Dendritic cell treated with granulocyte-macrophage colony-stimulating factor and Interleukin-4, amounts not matched to agents 40 ng/mL and 50 ng/mL, for 4 days (primary cell): ENCODE results near the gene B3GAT2.
A peak's percentile ranks its signal among the peaks of the same experiment; 100 is the strongest.

Experiments used
- H3K27ac Mint-ChIP-seq: one replicate; pipeline ENCODE4 v1.8.0; 2022; ENCODE audit warnings: mild to moderate bottlenecking, mixed read lengths
- H3K27me3 Mint-ChIP-seq: one replicate; pipeline ENCODE4 v1.8.0; 2022; ENCODE audit warnings: mild to moderate bottlenecking, mixed read lengths
- H3K36me3 Mint-ChIP-seq: one replicate; pipeline ENCODE4 v1.8.0; 2022; ENCODE audit warnings: low read depth, mixed read lengths
- H3K4me1 Mint-ChIP-seq: one replicate; pipeline ENCODE4 v1.8.0; 2022; ENCODE audit warnings: low read depth, mixed read lengths
- H3K4me3 Mint-ChIP-seq: one replicate; pipeline ENCODE4 v1.8.0; 2022; ENCODE audit warnings: mild to moderate bottlenecking, moderate library complexity, mixed read lengths
- H3K9me3 Mint-ChIP-seq: one replicate; pipeline ENCODE4 v1.8.0; 2022; ENCODE audit warnings: mixed read lengths
- intact Hi-C: fragments of 100-400 bp; cut with micrococcal nuclease; formaldehyde crosslinking; loops from one replicate; pipeline ENCODE4 v1.15.0; 2022

B3GAT2 gene

GRCh38 chr6:70956451-70957283 is at the start of gene B3GAT2:
Gene B3GAT2 (minus strand): TSS chr6:70957060. CDS start chr6:70956429, 631 bp downstream.
- intact Hi-C loops = loop anchor here (5.0 kb wide), 1 partner anchor 396 kb away; no protein-coding TSS in a partner anchor
- Mint-ChIP-seq H3K9me3 (no peaks in the 10 kb centered on the region), H3K27me3 (peaks cover 64% of the 10 kb centered on the region), H3K4me1 (peaks cover 20% of the 10 kb centered on the region), H3K27ac (no peak within 1 kb of the TSS), H3K36me3 (no peaks in the 10 kb centered on the region), H3K4me3 (peak within 1 kb of the TSS; percentile 77)

GRCh38 chr6:70998148-70998547 is 41.3 kb upstream of the B3GAT2 start:
- Mint-ChIP-seq H3K27me3 (peaks cover 12% of the 10 kb centered on the region), H3K9me3 (no peaks in the 10 kb centered on the region), H3K36me3 (no peaks in the 10 kb centered on the region), H3K4me1 (no peaks in the 10 kb centered on the region), H3K4me3 (no peak overlapping the region), H3K27ac (no peak overlapping the region)
- intact Hi-C loops = no loop called here

GRCh38 chr6:70997379-70997778 is 40.5 kb upstream of the B3GAT2 start:
- H3K27ac Mint-ChIP-seq = no peak overlapping the region
- no peaks in the 10 kb centered on the region for H3K9me3 Mint-ChIP-seq
- H3K4me3 Mint-ChIP-seq = no peak overlapping the region
- H3K36me3 Mint-ChIP-seq = no peaks in the 10 kb centered on the region
- H3K4me1 Mint-ChIP-seq = no peaks in the 10 kb centered on the region
- intact Hi-C loops = no loop called here
- H3K27me3 Mint-ChIP-seq = peaks cover 12% of the 10 kb centered on the region

GRCh38 chr6:70996106-70996505 is 39.2 kb upstream of the B3GAT2 start:
- no peak overlapping the region for H3K27ac Mint-ChIP-seq
- no peak overlapping the region for H3K4me3 Mint-ChIP-seq
- no peaks in the 10 kb centered on the region for H3K4me1 Mint-ChIP-seq
- peaks cover 11% of the 10 kb centered on the region for H3K27me3 Mint-ChIP-seq
- intact Hi-C loops = no loop called here
- no peaks in the 10 kb centered on the region for H3K36me3 Mint-ChIP-seq
- no peaks in the 10 kb centered on the region for H3K9me3 Mint-ChIP-seq

- intact Hi-C loops = no loop called here
- Mint-ChIP-seq H3K4me1 (no peaks in the 10 kb centered on the region), H3K27ac (no peak overlapping the region), H3K36me3 (no peaks in the 10 kb centered on the region), H3K9me3 (no peaks in the 10 kb centered on the region), H3K27me3 (peaks cover 9% of the 10 kb centered on the region), H3K4me3 (no peak overlapping the region)
Observed at GRCh38 chr6:70995411-70995810, 38.6 kb upstream of the B3GAT2 start.

GRCh38 chr6:70991253-70991652 is 34.4 kb upstream of the B3GAT2 start:
- peaks cover 2% of the 10 kb centered on the region for H3K27me3 Mint-ChIP-seq
- no peak overlapping the region for H3K27ac Mint-ChIP-seq
- H3K4me1 Mint-ChIP-seq = no peaks in the 10 kb centered on the region
- intact Hi-C loops = no loop called here
- peaks cover 1% of the 10 kb centered on the region for H3K9me3 Mint-ChIP-seq
- H3K4me3 Mint-ChIP-seq = no peak overlapping the region
- H3K36me3 Mint-ChIP-seq = no peaks in the 10 kb centered on the region

- H3K9me3 Mint-ChIP-seq = peaks cover 35% of the 10 kb centered on the region
- H3K27ac Mint-ChIP-seq = no peak overlapping the region
- H3K4me3 Mint-ChIP-seq = no peak overlapping the region
- intact Hi-C loops = no loop called here
- no peaks in the 10 kb centered on the region for H3K36me3 Mint-ChIP-seq
- no peaks in the 10 kb centered on the region for H3K4me1 Mint-ChIP-seq
- H3K27me3 Mint-ChIP-seq = no peaks in the 10 kb centered on the region
Observed at GRCh38 chr6:70985156-70985555, 28.3 kb upstream of the B3GAT2 start.

- no peak overlapping the region for H3K27ac Mint-ChIP-seq
- no peaks in the 10 kb centered on the region for H3K36me3 Mint-ChIP-seq
- intact Hi-C loops = no loop called here
- H3K4me3 Mint-ChIP-seq = no peak overlapping the region
- peaks cover 44% of the 10 kb centered on the region for H3K9me3 Mint-ChIP-seq
- H3K4me1 Mint-ChIP-seq = no peaks in the 10 kb centered on the region
- H3K27me3 Mint-ChIP-seq = no peaks in the 10 kb centered on the region
Observed at GRCh38 chr6:70982747-70983146, 25.9 kb upstream of the B3GAT2 start.

- Mint-ChIP-seq H3K27ac (no peak overlapping the region), H3K4me3 (no peak overlapping the region), H3K9me3 (peaks cover 38% of the 10 kb centered on the region), H3K27me3 (peaks cover 4% of the 10 kb centered on the region), H3K4me1 (no peaks in the 10 kb centered on the region), H3K36me3 (no peaks in the 10 kb centered on the region)
- intact Hi-C loops = no loop called here
Observed at GRCh38 chr6:70980727-70981126, 23.9 kb upstream of the B3GAT2 start.

- intact Hi-C loops = no loop called here
- H3K9me3 Mint-ChIP-seq = peaks cover 8% of the 10 kb centered on the region
- no peaks in the 10 kb centered on the region for H3K36me3 Mint-ChIP-seq
- no peak overlapping the region for H3K27ac Mint-ChIP-seq
- no peaks in the 10 kb centered on the region for H3K4me1 Mint-ChIP-seq
- peaks cover 6% of the 10 kb centered on the region for H3K27me3 Mint-ChIP-seq
- H3K4me3 Mint-ChIP-seq = no peak overlapping the region
Observed at GRCh38 chr6:70973604-70974003, 16.7 kb upstream of the B3GAT2 start.

- H3K9me3 Mint-ChIP-seq = peaks cover 8% of the 10 kb centered on the region
- intact Hi-C loops = no loop called here
- no peak overlapping the region for H3K4me3 Mint-ChIP-seq
- no peaks in the 10 kb centered on the region for H3K4me1 Mint-ChIP-seq
- H3K36me3 Mint-ChIP-seq = no peaks in the 10 kb centered on the region
- no peak overlapping the region for H3K27ac Mint-ChIP-seq
- no peaks in the 10 kb centered on the region for H3K27me3 Mint-ChIP-seq
Observed at GRCh38 chr6:70967049-70967448, 10.2 kb upstream of the B3GAT2 start.

GRCh38 chr6:70957284-70957617 is 391 bp upstream of the B3GAT2 start:
- H3K27ac Mint-ChIP-seq = no peak overlapping the region
- H3K27me3 Mint-ChIP-seq = peaks cover 66% of the 10 kb centered on the region
- no peaks in the 10 kb centered on the region for H3K9me3 Mint-ChIP-seq
- no peaks in the 10 kb centered on the region for H3K36me3 Mint-ChIP-seq
- H3K4me3 Mint-ChIP-seq = no peak overlapping the region
- intact Hi-C loops = loop anchor here (5.0 kb wide), 1 partner anchor 395 kb away; no protein-coding TSS in a partner anchor
- peaks cover 20% of the 10 kb centered on the region for H3K4me1 Mint-ChIP-seq

- peaks cover 20% of the 10 kb centered on the region for H3K4me1 Mint-ChIP-seq
- peaks cover 64% of the 10 kb centered on the region for H3K27me3 Mint-ChIP-seq
- H3K27ac Mint-ChIP-seq = no peak overlapping the region
- H3K36me3 Mint-ChIP-seq = no peaks in the 10 kb centered on the region
- peak overlapping the region; percentile 77 for H3K4me3 Mint-ChIP-seq
- H3K9me3 Mint-ChIP-seq = no peaks in the 10 kb centered on the region
- intact Hi-C loops = loop anchor here (5.0 kb wide), 1 partner anchor 396 kb away; no protein-coding TSS in a partner anchor
Observed at GRCh38 chr6:70956191-70956450, 739 bp downstream of the B3GAT2 start.

- Mint-ChIP-seq H3K36me3 (no peaks in the 10 kb centered on the region), H3K4me3 (peak overlapping the region; percentile 77), H3K4me1 (peaks cover 20% of the 10 kb centered on the region), H3K27ac (no peak overlapping the region), H3K9me3 (no peaks in the 10 kb centered on the region), H3K27me3 (peaks cover 64% of the 10 kb centered on the region)
- intact Hi-C loops = loop anchor here (5.0 kb wide), 1 partner anchor 397 kb away; no protein-coding TSS in a partner anchor
Observed at GRCh38 chr6:70955441-70956190, 1.2 kb downstream of the B3GAT2 start.
